Left lung (tissue), 10 donors: ENCODE data around the gene CACNG7. TPM values are rescaled to one million over a fixed set of nuclear protein-coding genes. Genes with fewer than 3 reads are reported as not detected.

Source experiments
- ATAC-seq: fragments of 200-7000 bp; cut with Tn5 transposase; one replicate; pipeline ENCODE4 v1.9.1; 2020; ENCODE audit warnings: moderate library complexity
- DNase-seq, 4 donors: peaks; one replicate each; pipeline ENCODE4 v3.0.0-alpha.2; 2013 to 2020
- H3K27ac ChIP-seq, 2 donors: fragments of 200-600 bp; sonication (generic) in 1 of 2; one replicate each; pipeline versions ENCODE4 v1.5.0 to v1.8.0; 2020 to 2021
- H3K27me3 ChIP-seq, 2 donors: fragments of 200-600 bp; sonication (generic) in 1 of 2; one replicate each; pipeline versions ENCODE4 v1.5.0 to v1.8.0; 2020 to 2021
- H3K36me3 ChIP-seq, 2 donors: fragments of 200-600 bp; sonication (generic) in 1 of 2; one replicate each; pipeline versions ENCODE4 v1.5.0 to v1.8.0; 2020 to 2021
- H3K4me1 ChIP-seq, 2 donors: fragments of 200-600 bp; one replicate each; pipeline ENCODE4 v1.8.0; 2021
- H3K4me3 ChIP-seq, 2 donors: fragments of 200-600 bp; sonication (generic) in 1 of 2; one replicate each; pipeline versions ENCODE4 v1.5.0 to v1.8.0; 2020 to 2021; ENCODE audit warnings: mild to moderate bottlenecking in 1 of 2
- H3K9me3 ChIP-seq, 2 donors: fragments of 200-600 bp; sonication (generic) in 1 of 2; one replicate each; pipeline versions ENCODE4 v1.5.0 to v1.8.0; 2020 to 2021
- CTCF ChIP-seq, 2 donors: fragments of 200-600 bp; sonication (generic) in 1 of 2; IDR thresholded peaks; one replicate each; pipeline versions ENCODE4 v1.5.0 to v1.8.0; 2021; ENCODE audit warnings: antibody characterized with exemption in 2 of 2
- intact Hi-C, 2 donors: fragments of 100-400 bp; cut with DNase I; formaldehyde crosslinking; loops; one replicate each; pipeline versions ENCODE4 v1.11.2 to v1.14.2; 2022
- polyA plus RNA-seq, 6 donors: library from polyadenylated mRNA; unstranded; fragments of 120-200 nt; gene quantifications; one replicate each; pipeline ENCODE4 v1.2.1, GENCODE V29; 2013; ENCODE audit not compliant: insufficient read length in 6 of 6
- total RNA-seq, 2 donors: library from RNA; stranded (reverse); fragmentation: NEBNext Ultra II Directional; extraction: Animal tissue kit (Norgen Biotek cat#: 25700); gene quantifications; one replicate each; pipeline ENCODE4 v1.2.1, GENCODE V29; 2021
- donor health status: DM: no; HTN: yes; CAD: no.
- donor health status: DM: no; HTN: no; CAD: no.

The CACNG7 gene
- total and polyA plus RNA-seq, 8 donors = 0.06 TPM; not detected in 7

- intact Hi-C loops = no loop called here
- no peak for TF ChIP-seq CTCF (IDR thresholded peaks at IDR 0.05)
Observed at GRCh38 chr19:53870485-53870844, 38.6 kb upstream of the CACNG7 start.

GRCh38 chr19:53871454-53871853 is 37.6 kb upstream of the CACNG7 start:
- Histone ChIP-seq H3K4me3 (peak overlapping the region in 1 of 2 donors; percentile 20), H3K36me3 (peaks cover 0 to 32% of the 10 kb centered on the region in 2 donors), H3K27me3 (no peaks in the 10 kb centered on the region), H3K9me3 (no peaks in the 10 kb centered on the region), H3K4me1 (peaks cover 3 to 72% of the 10 kb centered on the region in 2 donors), H3K27ac (peak overlapping the region; percentile 1 to 95)
- DNase-seq (no peak), ATAC-seq (no peak)
- intact Hi-C loops = no loop called here
- TF ChIP-seq CTCF (IDR thresholded peaks at IDR 0.05) = no peak

More at GRCh38 chr19:53870485-53870844, 38.6 kb upstream of the CACNG7 start:
- Histone ChIP-seq H3K36me3 (peaks cover 0 to 26% of the 10 kb centered on the region in 2 donors), H3K27ac (peak overlapping the region in 1 of 2 donors; percentile 95), H3K27me3 (no peaks in the 10 kb centered on the region), H3K4me1 (peaks cover 3 to 74% of the 10 kb centered on the region in 2 donors), H3K9me3 (no peaks in the 10 kb centered on the region), H3K4me3 (peak overlapping the region in 1 of 2 donors; percentile 83)
- ATAC-seq (no peak), DNase-seq (peak in 2 of 4 donors; percentile 68 to 79)

- TF ChIP-seq CTCF (IDR thresholded peaks at IDR 0.05) = no peak
- Histone ChIP-seq H3K27ac (peak overlapping the region in 1 of 2 donors; percentile 95), H3K4me3 (no peak overlapping the region), H3K9me3 (no peaks in the 10 kb centered on the region), H3K4me1 (peaks cover 3 to 70% of the 10 kb centered on the region in 2 donors), H3K36me3 (peaks cover 0 to 32% of the 10 kb centered on the region in 2 donors), H3K27me3 (no peaks in the 10 kb centered on the region)
- DNase-seq (no peak), ATAC-seq (no peak)
- intact Hi-C loops = no loop called here
Observed at GRCh38 chr19:53872762-53873161, 36.3 kb upstream of the CACNG7 start.

- Histone ChIP-seq H3K9me3 (no peaks in the 10 kb centered on the region), H3K4me3 (no peak overlapping the region), H3K27ac (peak overlapping the region in 1 of 2 donors; percentile 72), H3K36me3 (peaks cover 0 to 32% of the 10 kb centered on the region in 2 donors), H3K27me3 (no peaks in the 10 kb centered on the region), H3K4me1 (peaks cover 3 to 74% of the 10 kb centered on the region in 2 donors)
- ATAC-seq = no peak
- intact Hi-C loops = no loop called here
- DNase-seq = peak in 1 of 4 donors; percentile 82
- no peak for TF ChIP-seq CTCF (IDR thresholded peaks at IDR 0.05)
Observed at GRCh38 chr19:53873773-53874605, 35.1 kb upstream of the CACNG7 start.

- TF ChIP-seq CTCF (IDR thresholded peaks at IDR 0.05) = no peak
- peaks cover 0 to 4% of the 10 kb centered on the region in 2 donors for H3K27me3 ChIP-seq
- no peak overlapping the region for H3K4me3 ChIP-seq
- peaks cover 0 to 32% of the 10 kb centered on the region in 2 donors for H3K36me3 ChIP-seq
- H3K27ac ChIP-seq = peak overlapping the region in 1 of 2 donors; percentile 72
- no peak for ATAC-seq
- H3K4me1 ChIP-seq = peaks cover 3 to 78% of the 10 kb centered on the region in 2 donors
- intact Hi-C loops = no loop called here
- H3K9me3 ChIP-seq = no peaks in the 10 kb centered on the region
- DNase-seq = no peak
Observed at GRCh38 chr19:53874606-53874990, 34.5 kb upstream of the CACNG7 start.
